ENCODE results near the gene RAB3C.
"Not testable (repeated sequence)": the region's sequence is repeated elsewhere in the genome, so short reads cannot be mapped to it uniquely, and the experiment has no call there.

The RAB3C gene

DNA sequence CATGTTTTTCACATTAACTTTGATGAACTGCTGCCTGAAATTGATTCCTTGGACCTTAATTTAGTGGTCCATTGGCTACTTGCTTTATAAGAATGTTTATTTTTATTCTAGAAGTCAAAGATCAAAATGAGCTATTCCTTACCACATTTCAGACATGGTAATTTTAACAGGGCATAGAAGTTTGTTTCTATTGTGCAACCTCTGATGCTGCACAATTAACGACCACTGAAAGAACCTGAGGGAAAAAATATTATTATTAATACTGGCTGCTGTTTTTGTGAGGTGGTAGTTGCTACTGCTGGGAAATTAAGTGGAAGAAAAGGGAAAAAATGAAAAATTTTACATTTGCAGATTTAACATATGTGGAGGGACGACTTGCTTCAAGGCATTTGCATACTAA is 37.9 kb upstream of the RAB3C start:
- Histone ChIP-seq H3K27me3 (ENCODE audit: insufficient read depth, poor library complexity, severe bottlenecking) (no peaks in the 10 kb centered on the region), H3K36me3 (ENCODE audit: low read depth) (no peaks in the 10 kb centered on the region), H3K4me3 (ENCODE audit: severe bottlenecking) (no peak overlapping the region), H3K9me3 (ENCODE audit: severe bottlenecking) (peaks cover 3% of the 10 kb centered on the region), H3K4me1 (ENCODE audit: insufficient read depth, poor library complexity, severe bottlenecking) (no peaks in the 10 kb centered on the region), H3K27ac (ENCODE audit: poor library complexity, severe bottlenecking) (no peak overlapping the region)
- TF ChIP-seq, protein P1, sequence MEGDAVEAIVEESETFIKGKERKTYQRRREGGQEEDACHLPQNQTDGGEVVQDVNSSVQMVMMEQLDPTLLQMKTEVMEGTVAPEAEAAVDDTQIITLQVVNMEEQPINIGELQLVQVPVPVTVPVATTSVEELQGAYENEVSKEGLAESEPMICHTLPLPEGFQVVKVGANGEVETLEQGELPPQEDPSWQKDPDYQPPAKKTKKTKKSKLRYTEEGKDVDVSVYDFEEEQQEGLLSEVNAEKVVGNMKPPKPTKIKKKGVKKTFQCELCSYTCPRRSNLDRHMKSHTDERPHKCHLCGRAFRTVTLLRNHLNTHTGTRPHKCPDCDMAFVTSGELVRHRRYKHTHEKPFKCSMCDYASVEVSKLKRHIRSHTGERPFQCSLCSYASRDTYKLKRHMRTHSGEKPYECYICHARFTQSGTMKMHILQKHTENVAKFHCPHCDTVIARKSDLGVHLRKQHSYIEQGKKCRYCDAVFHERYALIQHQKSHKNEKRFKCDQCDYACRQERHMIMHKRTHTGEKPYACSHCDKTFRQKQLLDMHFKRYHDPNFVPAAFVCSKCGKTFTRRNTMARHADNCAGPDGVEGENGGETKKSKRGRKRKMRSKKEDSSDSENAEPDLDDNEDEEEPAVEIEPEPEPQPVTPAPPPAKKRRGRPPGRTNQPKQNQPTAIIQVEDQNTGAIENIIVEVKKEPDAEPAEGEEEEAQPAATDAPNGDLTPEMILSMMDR (IDR thresholded peaks at IDR 0.05; ENCODE audit: poor library complexity, severe bottlenecking): no peak
- no peak for DNase-seq (ENCODE audit: low spot score)
- no peak for ATAC-seq (ENCODE audit: low read depth)

DNA sequence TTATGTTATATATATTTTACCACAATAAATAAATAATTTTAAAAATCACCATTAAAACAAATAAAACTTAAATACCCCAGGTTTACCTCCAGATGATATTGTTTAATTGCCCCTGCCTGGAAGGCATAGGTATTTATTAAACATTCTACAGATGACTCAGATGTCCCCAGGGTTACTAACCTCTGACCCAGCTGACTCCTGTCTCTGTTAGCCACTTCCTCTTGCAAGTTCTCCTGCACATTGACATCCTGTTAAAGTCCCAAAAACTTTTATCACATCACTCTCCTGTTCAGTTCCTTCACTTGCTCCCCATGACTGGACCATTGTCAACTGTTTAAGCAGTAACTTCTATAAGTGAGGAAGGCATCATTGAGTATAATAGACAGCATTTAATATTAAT is 37.0 kb upstream of the RAB3C start:
- Histone ChIP-seq H3K4me3 (ENCODE audit: severe bottlenecking) (no peak overlapping the region), H3K4me1 (ENCODE audit: insufficient read depth, poor library complexity, severe bottlenecking) (no peaks in the 10 kb centered on the region), H3K9me3 (ENCODE audit: severe bottlenecking) (peaks cover 3% of the 10 kb centered on the region), H3K27me3 (ENCODE audit: insufficient read depth, poor library complexity, severe bottlenecking) (peaks cover 2% of the 10 kb centered on the region), H3K36me3 (ENCODE audit: low read depth) (no peaks in the 10 kb centered on the region), H3K27ac (ENCODE audit: poor library complexity, severe bottlenecking) (no peak overlapping the region)
- TF ChIP-seq, protein P1 (IDR thresholded peaks at IDR 0.05; ENCODE audit: poor library complexity, severe bottlenecking): no peak
- DNase-seq (ENCODE audit: low spot score) (no peak), ATAC-seq (ENCODE audit: low read depth) (no peak)

DNA sequence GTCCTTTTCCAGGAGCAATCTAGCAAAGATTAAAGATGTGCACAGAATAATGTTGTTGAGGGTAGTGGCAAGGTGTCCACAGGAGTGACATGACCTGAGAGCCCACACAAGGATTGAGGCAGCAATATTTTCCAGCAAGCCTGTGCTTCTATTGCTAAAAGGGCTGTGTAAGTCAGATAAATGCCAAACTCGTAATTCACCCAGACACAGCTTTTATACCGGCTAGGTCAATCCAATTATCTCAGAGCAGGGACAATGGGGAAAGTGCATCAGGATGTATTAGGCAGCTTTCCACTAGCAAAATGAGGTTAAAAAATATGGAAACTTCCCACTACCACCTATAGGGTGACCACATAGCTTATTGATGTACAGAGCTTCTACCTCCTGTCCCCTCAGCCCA is 34.8 kb upstream of the RAB3C start:
- DNase-seq (ENCODE audit: low spot score) (no peak), ATAC-seq (ENCODE audit: low read depth) (no peak)
- no peaks in the 10 kb centered on the region for H3K4me1 ChIP-seq (ENCODE audit: insufficient read depth, poor library complexity, severe bottlenecking)
- TF ChIP-seq, protein P1 (IDR thresholded peaks at IDR 0.05; ENCODE audit: poor library complexity, severe bottlenecking): no peak
- H3K27ac ChIP-seq (ENCODE audit: poor library complexity, severe bottlenecking): no peak overlapping the region
- H3K27me3 ChIP-seq (ENCODE audit: insufficient read depth, poor library complexity, severe bottlenecking): peaks cover 3% of the 10 kb centered on the region
- H3K36me3 ChIP-seq (ENCODE audit: low read depth): no peaks in the 10 kb centered on the region
- H3K9me3 ChIP-seq (ENCODE audit: severe bottlenecking): peaks cover 3% of the 10 kb centered on the region
- no peak overlapping the region for H3K4me3 ChIP-seq (ENCODE audit: severe bottlenecking)

DNA sequence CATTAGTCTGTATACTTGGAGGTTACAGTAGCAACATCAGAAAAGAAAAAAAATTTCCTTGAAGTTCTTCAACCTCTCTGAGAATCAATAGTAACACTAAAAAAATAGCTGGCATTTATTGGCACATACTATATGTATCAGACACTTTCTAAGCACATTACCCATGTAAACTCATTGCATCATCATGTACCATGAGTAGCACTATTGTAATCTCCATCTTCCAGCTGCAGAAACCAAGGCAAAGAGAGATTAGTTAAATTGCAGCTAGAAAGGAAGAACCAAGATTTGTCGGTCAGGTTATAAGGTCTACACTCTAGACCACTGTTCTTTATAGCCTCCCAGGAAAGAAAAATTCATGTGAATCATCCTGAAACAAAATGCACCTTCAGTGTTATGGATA is 31.4 kb upstream of the RAB3C start:
- H3K9me3 ChIP-seq (ENCODE audit: severe bottlenecking): no peaks in the 10 kb centered on the region
- no peaks in the 10 kb centered on the region for H3K4me1 ChIP-seq (ENCODE audit: insufficient read depth, poor library complexity, severe bottlenecking)
- DNase-seq (ENCODE audit: low spot score) (no peak), ATAC-seq (ENCODE audit: low read depth) (no peak)
- H3K27me3 ChIP-seq (ENCODE audit: insufficient read depth, poor library complexity, severe bottlenecking): peaks cover 3% of the 10 kb centered on the region
- H3K36me3 ChIP-seq (ENCODE audit: low read depth): no peaks in the 10 kb centered on the region
- H3K27ac ChIP-seq (ENCODE audit: poor library complexity, severe bottlenecking): no peak overlapping the region
- TF ChIP-seq, protein P1 (IDR thresholded peaks at IDR 0.05; ENCODE audit: poor library complexity, severe bottlenecking): no peak
- no peak overlapping the region for H3K4me3 ChIP-seq (ENCODE audit: severe bottlenecking)

DNA sequence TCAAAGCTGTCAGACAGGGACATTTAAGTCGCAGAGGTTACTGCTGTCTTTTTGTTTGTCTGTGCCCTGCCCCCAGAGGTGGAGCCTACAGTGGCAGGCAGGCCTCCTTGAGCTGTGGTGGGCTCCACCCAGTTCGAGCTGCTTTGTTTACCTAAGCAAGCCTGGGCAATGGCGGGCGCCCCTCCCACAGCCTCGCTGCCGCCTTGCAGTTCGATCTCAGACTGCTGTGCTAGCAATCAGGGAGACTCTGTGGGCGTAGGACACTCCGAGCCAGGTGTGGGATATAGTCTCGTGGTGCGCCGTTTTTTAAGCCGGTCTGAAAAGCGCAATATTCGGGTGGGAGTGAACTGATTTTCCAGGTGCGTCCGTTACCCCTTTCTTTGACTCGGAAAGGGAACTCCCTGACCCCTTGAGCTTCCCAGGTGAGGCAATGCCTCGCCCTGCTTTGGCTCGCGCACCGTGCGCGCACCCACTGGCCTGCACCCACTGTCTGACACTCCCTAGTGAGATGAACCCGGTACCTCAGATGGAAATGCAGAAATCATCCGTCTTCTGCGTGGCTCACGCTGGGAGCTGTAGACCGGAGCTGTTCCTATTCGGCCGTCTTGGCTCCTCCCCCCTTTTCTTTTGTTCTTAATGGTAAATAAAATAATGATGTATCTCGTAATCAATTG is 25.1 kb upstream of the RAB3C start:
- not testable (repeated sequence) for H3K9me3 ChIP-seq (ENCODE audit: severe bottlenecking); H3K4me1 ChIP-seq (ENCODE audit: insufficient read depth, poor library complexity, severe bottlenecking); H3K27ac ChIP-seq (ENCODE audit: poor library complexity, severe bottlenecking); H3K27me3 ChIP-seq (ENCODE audit: insufficient read depth, poor library complexity, severe bottlenecking); ATAC-seq (ENCODE audit: low read depth); DNase-seq (ENCODE audit: low spot score); H3K36me3 ChIP-seq (ENCODE audit: low read depth)
- H3K4me3 ChIP-seq (ENCODE audit: severe bottlenecking): peak overlapping the region; percentile 18

DNA sequence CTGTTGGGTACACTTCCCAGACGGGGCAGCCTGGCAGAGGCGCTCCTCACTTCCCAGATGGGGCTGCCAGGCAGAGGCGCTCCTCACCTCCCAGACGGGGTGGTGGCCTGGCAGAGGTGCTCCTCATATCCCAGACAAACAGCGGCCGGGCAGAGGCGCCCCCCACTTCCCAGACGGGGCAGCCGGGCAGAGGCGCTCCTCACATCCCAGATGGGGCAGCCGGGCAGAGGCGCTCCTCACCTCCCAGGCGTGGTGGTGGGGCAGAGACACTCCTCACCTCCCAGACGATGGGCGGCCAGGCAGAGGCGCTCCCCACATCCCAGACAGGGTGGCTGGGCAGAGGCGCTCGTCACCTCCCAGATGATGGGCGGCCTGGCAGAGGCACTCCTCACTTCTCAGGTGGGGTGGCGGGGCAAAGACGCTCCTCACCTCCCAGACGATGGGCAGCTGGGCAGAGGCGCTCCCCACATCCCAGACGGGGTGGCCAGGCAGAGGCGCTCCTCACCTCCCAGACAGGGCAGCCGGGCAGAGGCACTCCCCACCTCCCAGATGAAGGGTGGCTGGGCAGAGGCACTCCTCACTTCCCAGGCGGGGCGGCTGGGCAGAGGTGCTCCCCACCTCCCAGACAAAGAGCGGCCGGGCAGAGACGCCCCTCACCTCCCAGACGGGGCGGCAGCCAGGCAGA is 19.7 kb upstream of the RAB3C start:
- H3K4me3 ChIP-seq (ENCODE audit: severe bottlenecking); ATAC-seq (ENCODE audit: low read depth); DNase-seq (ENCODE audit: low spot score); H3K27ac ChIP-seq (ENCODE audit: poor library complexity, severe bottlenecking); H3K4me1 ChIP-seq (ENCODE audit: insufficient read depth, poor library complexity, severe bottlenecking); H3K9me3 ChIP-seq (ENCODE audit: severe bottlenecking); H3K36me3 ChIP-seq (ENCODE audit: low read depth); H3K27me3 ChIP-seq (ENCODE audit: insufficient read depth, poor library complexity, severe bottlenecking): not testable (repeated sequence)

DNA sequence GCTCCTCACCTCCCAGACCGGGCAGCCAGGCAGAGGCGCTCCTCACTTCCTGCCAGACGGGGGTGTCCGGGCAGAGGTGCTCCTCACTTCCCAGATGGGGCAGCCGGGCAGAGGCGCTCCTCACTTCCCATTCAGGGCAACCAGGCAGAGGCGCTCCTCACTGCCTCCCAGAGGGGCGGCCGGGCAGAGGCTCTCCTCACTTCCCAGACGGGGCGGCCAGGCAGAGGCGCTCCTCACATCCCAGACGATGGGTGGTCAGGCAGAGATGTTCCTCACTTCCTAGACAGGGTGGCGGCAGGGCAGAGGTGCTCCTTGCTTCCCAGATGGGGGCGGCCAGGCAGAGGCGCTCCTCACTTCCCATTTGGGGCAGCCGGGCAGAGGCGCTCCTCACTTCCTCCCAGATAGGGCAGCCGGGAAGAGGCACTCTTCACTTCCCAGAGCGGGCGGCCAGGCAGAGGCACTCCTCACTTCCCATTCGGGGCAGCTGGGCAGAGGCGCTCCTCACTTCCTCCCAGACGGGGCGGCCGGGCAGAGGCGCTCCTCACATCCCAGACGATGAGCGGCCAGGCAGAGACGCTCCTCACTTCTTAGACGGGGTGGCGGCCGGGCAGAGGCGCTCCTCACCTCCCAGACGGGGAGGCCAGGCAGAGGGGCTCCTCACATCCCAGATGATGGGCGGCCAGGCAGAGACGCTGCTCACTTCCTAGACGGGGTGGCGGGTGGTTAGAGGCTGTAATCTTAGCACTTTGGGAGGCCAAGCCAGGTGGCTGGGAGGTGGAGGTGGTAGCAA is 18.6 kb upstream of the RAB3C start:
- not testable (repeated sequence) for H3K9me3 ChIP-seq (ENCODE audit: severe bottlenecking); ATAC-seq (ENCODE audit: low read depth); H3K4me3 ChIP-seq (ENCODE audit: severe bottlenecking); H3K36me3 ChIP-seq (ENCODE audit: low read depth); H3K27ac ChIP-seq (ENCODE audit: poor library complexity, severe bottlenecking); H3K4me1 ChIP-seq (ENCODE audit: insufficient read depth, poor library complexity, severe bottlenecking); DNase-seq (ENCODE audit: low spot score)
- H3K27me3 ChIP-seq (ENCODE audit: insufficient read depth, poor library complexity, severe bottlenecking): peaks cover 13% of the 10 kb centered on the region
